SK-N-MC (cell line): ENCODE measurements around the gene GABRA4.

Source experiments
- DNase-seq: peaks from one replicate; pipeline ENCODE4 v3.0.0-alpha.2; 2011; ENCODE audit warnings: low read depth, low spot score
- H3K27ac ChIP-seq: fragments of 200-600 bp; sonication (generic); 2 replicates; pipeline ENCODE4 v1.5.1; 2016; ENCODE audit warnings: mixed run types
- H3K36me3 ChIP-seq: fragments of 200-600 bp; sonication (generic); 2 replicates; pipeline ENCODE4 v1.6.1; 2017; ENCODE audit warnings: antibody characterized with exemption, low read length, mixed read lengths; ENCODE audit not compliant: insufficient read depth
- H3K4me3 ChIP-seq: fragments of 200-600 bp; sonication (generic); 2 replicates; pipeline ENCODE4 v1.5.1; 2016
- H3K9ac ChIP-seq: fragments of 200-600 bp; sonication (generic); 2 replicates; pipeline ENCODE4 v1.8.0; 2017; ENCODE audit warnings: mixed run types, mixed read lengths; ENCODE audit not compliant: insufficient read length
- H3K9me3 ChIP-seq: fragments of 200-600 bp; sonication (generic); 2 replicates; pipeline ENCODE4 v1.6.1; 2017; ENCODE audit warnings: low read depth, mild to moderate bottlenecking, antibody characterized with exemption, low read length, moderate library complexity, mixed read lengths
- EZH2 ChIP-seq: fragments of 200-600 bp; sonication (generic); IDR thresholded peaks from one replicate; pipeline ENCODE4 v1.6.1; 2017; ENCODE audit warnings: antibody characterized with exemption
- FOXP2 ChIP-seq: optimal IDR thresholded peaks from 2 replicates; pipeline ENCODE3; 2011; ENCODE audit warnings: mild to moderate bottlenecking, moderate library complexity; ENCODE audit not compliant: insufficient read depth; ENCODE audit errors: extremely low read length, control extremely low read depth
- POLR2AphosphoS5 ChIP-seq: IDR thresholded peaks from 2 replicates; pipeline ENCODE4 v1.6.1; 2012; ENCODE audit warnings: mild to moderate bottlenecking, low read depth, low read length, borderline replicate concordance

GABRA4 gene

DNA sequence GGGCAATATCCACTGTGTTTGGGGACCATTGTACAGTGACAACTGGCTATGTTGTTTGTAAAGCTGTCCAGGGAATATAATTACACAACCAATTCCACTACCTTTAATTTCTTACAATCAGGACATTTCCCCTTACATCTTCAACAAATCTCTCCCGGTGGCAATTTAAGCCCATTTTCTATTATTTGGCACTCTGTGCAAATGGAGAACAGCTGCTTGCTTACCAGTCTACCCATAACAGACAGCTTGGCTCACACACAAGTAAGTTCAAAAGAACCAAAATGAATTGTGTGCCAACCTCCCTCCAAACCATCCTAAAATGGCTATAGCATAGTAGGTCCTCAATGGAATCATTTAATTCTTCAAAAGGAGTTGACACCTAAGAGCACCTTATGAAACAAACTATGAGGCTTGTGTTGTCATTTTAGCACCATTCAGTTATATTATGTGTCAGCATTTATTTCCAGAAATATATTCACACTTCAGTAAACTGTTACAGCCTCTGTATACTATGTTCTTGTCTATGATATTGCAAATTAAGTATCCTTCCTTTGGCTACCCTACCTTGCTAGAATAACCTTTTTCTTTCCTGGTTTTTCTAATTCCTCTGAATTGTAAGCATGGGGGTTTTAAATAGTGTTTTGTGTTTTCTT is 18.4 kb downstream of the GABRA4 start:
- Histone ChIP-seq H3K27ac (no peak overlapping the region), H3K9me3 (no peaks in the 10 kb centered on the region), H3K9ac (no peak overlapping the region), H3K4me3 (no peak overlapping the region), H3K36me3 (no peaks in the 10 kb centered on the region)
- TF ChIP-seq EZH2: no peak
- TF ChIP-seq FOXP2: no peak
- TF ChIP-seq POLR2AphosphoS5: no peak
- DNase-seq: no peak

DNA sequence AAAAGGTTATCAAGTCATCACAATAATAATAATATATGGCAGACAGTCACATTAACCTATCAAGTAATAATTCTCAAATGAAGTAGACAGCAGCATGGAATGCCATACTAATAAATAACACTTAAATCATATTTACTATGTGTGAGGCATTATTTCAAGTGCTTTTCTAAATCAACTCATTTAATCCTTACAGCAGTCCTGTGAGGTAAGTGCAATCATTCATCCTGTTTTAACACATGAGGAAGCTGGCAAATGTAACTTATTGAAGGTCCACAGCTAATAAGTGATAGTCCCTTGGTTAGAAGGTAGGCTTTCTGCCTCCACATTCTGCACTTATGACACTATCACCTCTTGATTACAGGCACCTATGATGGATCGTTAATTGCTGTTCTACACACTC is 24.5 kb downstream of the GABRA4 start:
- Histone ChIP-seq H3K27ac (no peak overlapping the region), H3K9me3 (no peaks in the 10 kb centered on the region), H3K36me3 (no peaks in the 10 kb centered on the region), H3K9ac (no peak overlapping the region), H3K4me3 (no peak overlapping the region)
- DNase-seq: no peak
- TF ChIP-seq EZH2: no peak
- no peak for TF ChIP-seq FOXP2
- TF ChIP-seq POLR2AphosphoS5: no peak

DNA sequence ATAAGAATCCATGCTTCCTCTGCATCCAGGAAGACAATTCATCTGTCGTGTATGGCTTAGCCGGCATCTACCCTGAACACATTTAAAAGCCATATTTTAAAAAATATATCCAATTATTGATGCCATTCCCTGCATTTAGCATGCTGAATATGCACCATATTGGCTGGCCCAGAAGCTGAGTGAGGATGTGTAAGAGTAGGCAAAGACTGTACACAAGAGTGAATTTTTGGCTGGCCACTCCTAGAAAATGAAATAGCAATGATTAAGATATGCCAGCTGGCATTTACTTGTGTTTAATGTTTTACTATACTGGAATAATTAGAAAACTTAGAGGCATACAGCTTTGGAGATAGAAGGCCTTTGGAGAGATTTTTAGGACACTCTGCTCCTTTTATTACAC is 25.8 kb downstream of the GABRA4 start:
- no peaks in the 10 kb centered on the region for H3K36me3 ChIP-seq
- H3K9ac ChIP-seq: no peak overlapping the region
- TF ChIP-seq FOXP2 (no peak), EZH2 (no peak), POLR2AphosphoS5 (no peak)
- no peak overlapping the region for H3K4me3 ChIP-seq
- H3K27ac ChIP-seq: no peak overlapping the region
- no peaks in the 10 kb centered on the region for H3K9me3 ChIP-seq
- DNase-seq: no peak

DNA sequence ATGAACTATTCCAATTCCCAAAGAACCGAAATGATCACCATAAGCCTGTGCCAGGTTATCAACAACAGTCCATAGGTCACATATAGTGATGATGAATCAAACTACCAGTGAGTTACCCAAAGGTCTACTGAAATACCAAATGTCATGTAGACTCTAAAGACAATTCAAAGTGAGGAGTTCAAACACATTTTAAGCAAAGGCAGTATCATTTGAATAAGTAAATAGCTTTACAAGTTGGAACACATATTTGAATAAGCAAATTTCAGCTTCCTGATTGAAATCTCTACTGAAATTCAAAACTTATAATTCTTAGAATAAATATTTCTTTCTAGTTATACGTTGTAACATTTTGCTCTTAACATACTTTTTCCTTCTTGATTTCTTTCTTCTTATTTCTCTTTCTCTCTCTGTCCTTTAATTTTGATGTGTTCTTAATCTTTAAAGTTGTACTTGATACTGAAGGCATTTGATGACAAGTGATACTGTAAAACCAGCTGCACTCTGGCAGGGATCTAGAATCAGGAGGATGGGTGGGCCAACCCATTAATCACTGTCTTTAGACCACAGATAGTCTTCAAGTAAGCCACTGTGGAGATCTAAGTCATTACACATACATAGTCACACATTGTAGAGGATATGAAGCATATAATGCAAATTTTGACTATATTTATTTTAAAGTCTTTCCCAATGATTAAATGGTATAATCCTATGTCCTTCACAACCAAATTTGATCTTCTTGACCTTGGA is 34.5 kb downstream of the GABRA4 start:
- Histone ChIP-seq H3K4me3 (no peak overlapping the region), H3K9me3 (no peaks in the 10 kb centered on the region), H3K9ac (no peak overlapping the region), H3K36me3 (no peaks in the 10 kb centered on the region), H3K27ac (no peak overlapping the region)
- DNase-seq: no peak
- TF ChIP-seq FOXP2: no peak
- TF ChIP-seq POLR2AphosphoS5: no peak
- TF ChIP-seq EZH2: no peak

DNA sequence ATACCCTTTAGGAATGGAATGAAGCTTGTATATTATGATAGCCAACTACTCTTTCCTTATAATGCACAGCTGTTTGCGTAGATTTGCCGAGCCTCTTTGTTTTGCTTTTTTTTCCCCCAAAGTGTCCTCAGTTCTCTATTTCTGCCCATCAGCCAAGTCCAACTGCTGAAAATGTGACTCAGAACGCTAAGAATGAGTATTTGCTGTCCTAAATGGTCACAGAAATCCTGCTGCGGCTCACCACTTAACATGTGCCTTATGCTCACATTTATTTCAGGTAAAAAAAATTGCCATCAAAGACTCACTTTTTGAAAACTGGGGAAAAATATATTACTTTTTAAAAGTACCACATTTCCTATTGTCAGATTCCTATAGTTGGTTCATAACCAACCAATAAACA is 36.9 kb downstream of the GABRA4 start:
- no peaks in the 10 kb centered on the region for H3K9me3 ChIP-seq
- DNase-seq: no peak
- H3K9ac ChIP-seq: no peak overlapping the region
- no peak overlapping the region for H3K4me3 ChIP-seq
- no peaks in the 10 kb centered on the region for H3K36me3 ChIP-seq
- no peak overlapping the region for H3K27ac ChIP-seq
- TF ChIP-seq FOXP2 (no peak), EZH2 (no peak), POLR2AphosphoS5 (no peak)

DNA sequence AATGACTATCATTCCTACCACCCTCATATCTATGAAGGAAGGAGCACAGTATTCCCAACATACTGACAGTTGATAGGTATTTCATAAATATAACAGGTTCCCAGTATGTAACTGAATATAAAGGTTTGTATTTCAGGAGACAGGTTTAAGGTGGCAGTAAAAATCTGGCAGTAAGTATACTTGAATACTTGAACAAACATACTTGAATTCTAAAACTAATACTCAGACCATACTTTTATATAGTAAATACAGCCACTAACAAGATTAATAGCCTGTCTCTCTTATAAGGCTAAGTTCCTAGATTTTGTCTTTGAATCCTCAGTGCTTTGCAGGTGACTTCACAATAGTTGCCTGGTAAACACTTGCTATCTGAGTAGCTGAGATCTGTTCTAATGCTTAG is 37.8 kb downstream of the GABRA4 start:
- Histone ChIP-seq H3K9me3 (no peaks in the 10 kb centered on the region), H3K27ac (no peak overlapping the region), H3K9ac (no peak overlapping the region), H3K36me3 (no peaks in the 10 kb centered on the region), H3K4me3 (no peak overlapping the region)
- no peak for DNase-seq
- TF ChIP-seq FOXP2 (no peak), EZH2 (no peak)

DNA sequence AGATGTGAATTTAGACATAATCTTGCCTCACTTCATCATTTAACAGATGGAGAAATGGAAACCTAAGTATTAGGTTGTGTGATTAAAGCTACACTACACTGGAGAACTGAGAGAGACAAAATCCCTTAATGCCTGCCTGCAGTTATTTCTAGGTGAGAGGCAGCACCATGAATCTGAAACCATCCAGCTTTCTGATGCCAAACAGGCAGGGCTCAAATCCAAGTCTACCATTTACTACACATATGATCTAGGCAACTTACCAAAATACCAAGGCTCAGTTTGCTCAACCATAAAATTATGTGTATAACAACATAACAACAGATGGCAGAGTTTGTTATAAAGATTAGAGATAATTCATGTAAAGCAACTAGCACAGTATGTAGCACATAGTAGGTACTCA is 38.7 kb downstream of the GABRA4 start:
- TF ChIP-seq POLR2AphosphoS5: no peak
- no peak for TF ChIP-seq FOXP2
- TF ChIP-seq EZH2: no peak
- Histone ChIP-seq H3K9me3 (no peaks in the 10 kb centered on the region), H3K9ac (no peak overlapping the region), H3K4me3 (no peak overlapping the region), H3K27ac (no peak overlapping the region), H3K36me3 (no peaks in the 10 kb centered on the region)
- DNase-seq: no peak

DNA sequence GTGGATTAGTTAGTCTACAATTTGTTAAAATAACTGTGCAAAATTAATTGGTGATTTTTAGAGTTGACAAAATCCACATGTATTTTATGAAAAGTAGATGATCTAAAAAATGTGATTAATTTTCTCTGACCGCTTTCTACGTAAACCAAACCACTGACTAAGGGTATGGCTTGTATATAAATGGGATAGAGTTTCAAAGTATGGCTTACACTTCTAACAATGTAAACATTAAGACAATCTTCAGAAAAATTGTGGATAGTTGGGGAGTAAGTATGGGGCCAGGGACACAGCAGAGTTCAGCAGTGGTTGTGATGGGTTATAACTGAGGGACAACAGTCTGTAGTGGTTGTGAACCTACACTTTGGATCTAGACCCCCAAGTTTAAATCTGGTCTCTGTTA is 39.8 kb downstream of the GABRA4 start:
- Histone ChIP-seq H3K4me3 (no peak overlapping the region), H3K36me3 (no peaks in the 10 kb centered on the region), H3K9ac (no peak overlapping the region), H3K9me3 (no peaks in the 10 kb centered on the region), H3K27ac (no peak overlapping the region)
- no peak for TF ChIP-seq EZH2
- no peak for TF ChIP-seq FOXP2
- no peak for TF ChIP-seq POLR2AphosphoS5
- DNase-seq: no peak
